Measurements from ENCODE around the gene GRIA1. TPM values are rescaled to one million over a fixed set of nuclear protein-coding genes. Genes with fewer than 3 reads are reported as not detected.
"Not testable (repeated sequence)": the region's sequence is repeated elsewhere in the genome, so short reads cannot be mapped to it uniquely, and the experiment has no call there.

GRIA1 gene
- total RNA-seq, 1 experiment from 2014 or later: not detected

DNA sequence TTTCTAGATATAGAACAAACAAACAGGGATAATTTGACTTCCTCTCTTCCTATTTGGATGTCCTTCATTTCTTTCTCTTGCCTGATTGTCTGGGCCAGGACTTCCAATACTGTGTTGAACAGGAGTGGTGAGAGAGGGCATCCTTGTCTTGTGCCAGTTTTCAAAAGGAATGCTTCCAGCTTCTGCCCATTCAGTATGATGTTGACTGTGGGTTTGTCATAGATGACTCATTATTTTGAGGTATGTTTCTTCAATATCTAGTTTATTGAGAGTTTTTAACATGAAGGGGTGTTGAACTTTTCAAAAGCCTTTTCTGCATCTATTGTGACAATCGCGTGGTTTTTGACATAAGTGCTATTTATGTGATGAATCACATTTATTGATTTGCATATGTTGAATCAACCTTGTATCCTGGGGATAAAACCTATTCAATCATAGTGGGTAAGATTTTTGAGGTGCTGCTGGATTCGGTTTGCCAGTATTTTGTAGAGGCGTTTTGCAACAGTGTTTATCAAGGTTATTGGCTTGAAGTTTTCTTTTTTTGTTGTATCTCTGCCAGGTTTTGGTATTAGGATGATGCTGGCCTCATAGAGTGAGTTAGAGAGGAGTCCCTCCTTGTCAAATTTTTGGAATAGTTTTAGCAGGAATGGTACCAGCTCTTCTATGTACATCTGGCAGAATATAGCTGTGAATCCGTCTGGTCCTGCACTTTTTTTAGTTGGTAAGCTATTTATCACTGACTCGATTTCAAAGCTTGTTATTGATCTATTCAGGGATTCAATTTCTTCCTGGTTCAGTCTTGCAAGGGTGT, 359.0 kb downstream of the GRIA1 start:
- DNase-seq (ENCODE audit: low spot score); in situ Hi-C loops (cut with HindIII; ENCODE audit: low sequenced_read_pairs): not testable (repeated sequence)

GRCh38 chr5:153860195-153860886, 369.9 kb downstream of the GRIA1 start:
- DNase-seq (ENCODE audit: low spot score): no peak
- in situ Hi-C loops (cut with HindIII; ENCODE audit: low sequenced_read_pairs): no loop called here

- DNase-seq (ENCODE audit: low spot score); in situ Hi-C loops (cut with HindIII; ENCODE audit: low sequenced_read_pairs): not testable (repeated sequence)
These were observed 372.4 kb downstream of the GRIA1 start for GRCh38 chr5:153862906-153863305.
